Activated CD4-positive, alpha-beta T cell treated with anti-CD3 and anti-CD28 coated beads for 36 hours (primary cell): ENCODE results near the gene ATP1A3. TPM values are rescaled to one million over a fixed set of nuclear protein-coding genes. Genes with fewer than 3 reads are reported as not detected.
A peak's percentile ranks its signal among the peaks of the same experiment; 100 is the strongest.
"Not testable (repeated sequence)": the region's sequence is repeated elsewhere in the genome, so short reads cannot be mapped to it uniquely, and the experiment has no call there.

Experiments used
- ATAC-seq: fragments of 200-7000 bp; cut with Tn5 transposase; one replicate; pipeline ENCODE4 v1.10.0; 2021; ENCODE audit warnings: mild to moderate bottlenecking, moderate library complexity
- CTCF ChIA-PET: fragments of 350-600 bp; sonication (Branson Sonifier 250); formaldehyde crosslinking; loops from one replicate; lab custom pipeline; 2021; ENCODE audit warnings: antibody characterized with exemption; lab: Charles Lee
- POLR2A ChIA-PET: fragments of 350-600 bp; sonication (Branson Sonifier 250); formaldehyde crosslinking; loops from one replicate; lab custom pipeline; 2021; ENCODE audit warnings: antibody characterized with exemption, inconsistent platforms; lab: Charles Lee
- DNase-seq: peaks from one replicate; pipeline ENCODE4 v3.0.0-alpha.2; 2020
- H3K27ac Mint-ChIP-seq: one replicate; pipeline ENCODE4 v1.8.0; 2021; ENCODE audit warnings: mixed read lengths
- H3K27me3 Mint-ChIP-seq: one replicate; pipeline ENCODE4 v1.8.0; 2021; ENCODE audit warnings: mixed read lengths
- H3K36me3 Mint-ChIP-seq: one replicate; pipeline ENCODE4 v1.8.0; 2021; ENCODE audit warnings: low read depth, mixed read lengths
- H3K4me1 Mint-ChIP-seq: one replicate; pipeline ENCODE4 v1.8.0; 2021; ENCODE audit warnings: mixed read lengths
- H3K4me3 Mint-ChIP-seq: one replicate; pipeline ENCODE4 v1.8.0; 2021; ENCODE audit warnings: mild to moderate bottlenecking, moderate library complexity, mixed read lengths
- H3K9me3 Mint-ChIP-seq: one replicate; pipeline ENCODE4 v1.8.0; 2021; ENCODE audit warnings: low read depth, mixed read lengths
- intact Hi-C, 2 experiments: fragments of 100-400 bp; cut with DNase I in 1 of 2; cut with micrococcal nuclease in 1 of 2; formaldehyde crosslinking; loops; one replicate each; pipeline versions ENCODE4 v1.14.2 to v1.15.1; 2022 to 2024; cut with DNase I, micrococcal nuclease
- total RNA-seq, 2 experiments: library from RNA; stranded (reverse); gene quantifications; one replicate each; pipeline ENCODE4 v1.2.3, GENCODE V29; 2021

ATP1A3 gene
- 1 to 10 TPM; 1.8 TPM for total RNA-seq

DNA sequence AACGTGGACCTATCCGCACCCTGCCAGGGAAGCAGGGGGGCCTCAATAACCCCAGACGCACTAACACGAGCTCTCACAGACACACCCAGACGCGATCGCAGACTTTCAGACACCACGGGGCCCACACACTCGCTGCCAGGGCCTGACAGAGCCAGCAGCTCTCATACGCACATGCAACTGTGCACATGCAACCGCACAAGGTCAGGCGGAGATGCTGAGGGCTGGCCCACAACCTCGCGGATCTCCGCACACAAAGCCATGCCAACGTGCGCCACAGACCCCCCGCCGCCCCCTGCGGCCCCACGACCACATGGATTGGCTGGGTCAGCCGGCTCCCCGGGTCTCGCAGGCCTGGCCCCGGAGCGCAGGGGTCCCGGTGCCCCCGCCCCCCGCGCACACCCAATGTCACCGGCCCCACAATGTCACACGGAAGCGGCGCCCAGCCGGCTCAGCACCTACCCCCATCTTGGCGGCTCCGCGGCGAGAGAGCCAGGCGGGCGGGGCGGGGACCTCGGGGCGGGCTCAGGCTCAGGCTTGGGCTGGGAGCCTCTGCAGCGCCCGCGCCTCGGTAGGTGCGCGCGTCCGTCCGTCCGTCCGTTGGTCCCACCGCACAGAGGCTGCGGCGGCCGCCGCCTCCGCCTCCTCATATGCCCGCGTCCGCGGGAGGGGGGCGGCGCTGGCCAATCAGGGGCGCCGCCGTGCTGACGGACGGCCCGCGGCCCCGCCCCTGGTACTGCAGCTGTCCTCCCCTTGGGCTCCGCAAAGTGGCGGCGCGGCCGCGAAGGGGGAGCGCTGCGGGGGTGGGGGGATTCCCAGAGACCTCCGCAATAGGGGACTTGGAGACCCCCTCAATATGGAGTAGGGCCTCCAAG, at the start of gene ATP1A3:
ATP1A3 (minus strand) TSS at position 619 of the 872 bp plus-strand sequence; CDS start at position 465, 154 bp downstream.
- Mint-ChIP-seq H3K36me3 (no peaks in the 10 kb centered on the region), H3K4me1 (peaks cover 26% of the 10 kb centered on the region), H3K4me3 (peak within 1 kb of the TSS; percentile 71), H3K9me3 (no peaks in the 10 kb centered on the region), H3K27ac (no peak within 1 kb of the TSS), H3K27me3 (peaks cover 35% of the 10 kb centered on the region)
- ATAC-seq, result peak; percentile 78
- intact Hi-C loops, result loop anchor here (1.0 to 5.0 kb wide), 2 partner anchors 35 to 58 kb away; partner anchors contain the start of gene RABAC1 (in 1 of the 2)
- ChIA-PET POLR2A (no interaction called here), CTCF (interaction anchor here (0.5 kb wide), 2 partner anchors 29 to 223 kb away, joined by 3 to 5 read pairs; no protein-coding TSS in a partner anchor)
- DNase-seq, result peak; percentile 74

DNA sequence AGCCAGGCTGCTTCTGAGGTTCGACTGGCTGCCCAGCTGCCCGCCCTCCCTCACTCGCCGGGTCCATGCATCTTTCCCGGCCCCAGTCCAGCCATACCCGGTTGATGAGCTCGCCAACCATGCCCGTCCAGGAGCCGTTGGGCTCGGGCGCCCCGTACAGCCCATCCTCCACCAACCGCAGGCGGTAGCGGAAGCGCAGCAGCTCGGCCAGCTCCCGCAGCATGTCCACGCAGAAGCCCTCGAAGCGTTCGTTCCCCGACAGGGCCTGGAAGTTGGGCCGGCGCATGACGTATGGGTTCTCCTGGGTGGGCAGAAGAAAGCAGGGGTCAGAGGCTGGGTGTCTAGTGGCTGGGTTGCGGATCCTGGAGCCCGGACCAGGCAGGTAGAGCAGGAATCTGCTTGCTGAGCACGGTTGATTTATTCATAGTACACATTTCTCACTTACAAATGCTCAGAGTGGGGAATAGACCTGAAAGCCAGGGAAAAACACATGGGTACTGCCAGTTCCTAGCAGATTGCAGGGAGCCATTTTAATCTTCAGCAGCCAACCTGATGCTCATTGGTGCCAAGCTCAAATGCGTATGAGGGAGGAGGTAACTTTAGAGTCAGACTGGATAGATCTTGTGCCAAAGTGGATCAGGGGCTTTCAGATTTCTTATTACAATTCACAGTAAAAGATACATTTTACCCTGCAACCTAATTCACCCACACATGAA, 48.6 kb upstream of the ATP1A3 start:
- DNase-seq (no peak), ATAC-seq (no peak)
- Mint-ChIP-seq H3K27me3 (peaks cover 2% of the 10 kb centered on the region), H3K4me1 (no peaks in the 10 kb centered on the region), H3K9me3 (no peaks in the 10 kb centered on the region), H3K27ac (no peak overlapping the region), H3K36me3 (no peaks in the 10 kb centered on the region), H3K4me3 (no peak overlapping the region)
- CTCF ChIA-PET, result no interaction called here
- POLR2A ChIA-PET, result no interaction called here
- intact Hi-C loops, result no loop called here

DNA sequence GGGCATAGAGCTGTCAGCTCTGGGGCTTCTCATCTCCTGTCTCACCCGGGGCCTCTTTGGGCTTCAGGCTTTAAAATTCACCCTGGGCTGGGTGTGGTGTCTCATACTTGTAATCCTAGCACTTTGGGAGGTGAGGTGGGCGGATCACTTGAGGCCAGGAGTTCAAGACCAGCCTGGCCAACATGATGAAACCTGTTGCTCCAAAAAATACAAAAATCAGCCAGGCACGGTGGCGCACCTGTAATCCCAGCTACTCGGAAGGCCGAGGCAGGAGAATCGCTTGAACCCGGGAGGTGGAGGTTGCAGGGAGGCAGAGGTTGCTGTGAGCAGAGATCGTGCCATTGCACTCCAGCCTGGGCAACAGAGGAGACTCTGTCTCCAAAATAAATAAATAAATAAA, 46.5 kb upstream of the ATP1A3 start:
- H3K36me3 Mint-ChIP-seq, H3K27ac Mint-ChIP-seq, intact Hi-C loops, ATAC-seq, H3K4me1 Mint-ChIP-seq, H3K27me3 Mint-ChIP-seq, H3K9me3 Mint-ChIP-seq, POLR2A ChIA-PET, DNase-seq, H3K4me3 Mint-ChIP-seq: not testable (repeated sequence)
- CTCF ChIA-PET, result interaction anchor here (1.1 to 4.8 kb wide), 3 partner anchors 9 to 20 kb away, joined by 4 to 23 read pairs (median 4); no protein-coding TSS in a partner anchor

DNA sequence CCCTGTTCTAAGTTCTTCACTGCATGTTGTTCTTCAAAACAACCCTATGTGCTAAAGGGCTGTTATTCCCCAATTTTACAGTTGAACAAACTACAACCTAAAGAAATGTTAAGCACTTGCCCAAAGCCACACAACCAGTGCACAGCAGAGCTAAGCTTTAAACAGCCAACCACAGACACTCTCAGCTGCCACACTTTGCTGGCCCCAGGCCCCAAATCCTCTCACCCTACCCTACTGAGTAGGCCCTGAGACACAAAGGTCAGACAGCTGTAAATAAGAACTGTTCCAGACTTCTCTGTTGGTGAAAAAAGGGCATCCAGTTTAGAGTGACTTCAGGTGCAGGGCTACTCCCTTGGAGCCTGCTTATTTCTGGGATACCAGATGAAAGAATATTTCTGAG, 46.0 kb upstream of the ATP1A3 start:
- H3K36me3 Mint-ChIP-seq, result no peaks in the 10 kb centered on the region
- POLR2A ChIA-PET, result no interaction called here
- no peak overlapping the region for H3K4me3 Mint-ChIP-seq
- H3K27me3 Mint-ChIP-seq, result no peaks in the 10 kb centered on the region
- no peak overlapping the region for H3K27ac Mint-ChIP-seq
- intact Hi-C loops, result no loop called here
- CTCF ChIA-PET, result interaction anchor here (1.1 to 4.8 kb wide), 2 partner anchors 9 to 12 kb away, joined by 4 to 23 read pairs; no protein-coding TSS in a partner anchor
- DNase-seq, result no peak
- H3K9me3 Mint-ChIP-seq, result no peaks in the 10 kb centered on the region
- H3K4me1 Mint-ChIP-seq, result no peaks in the 10 kb centered on the region
- no peak for ATAC-seq

- ATAC-seq, result no peak
- no peaks in the 10 kb centered on the region for H3K4me1 Mint-ChIP-seq
- H3K27me3 Mint-ChIP-seq, result no peaks in the 10 kb centered on the region
- H3K4me3 Mint-ChIP-seq, result no peak overlapping the region
- H3K9me3 Mint-ChIP-seq, result no peaks in the 10 kb centered on the region
- intact Hi-C loops, result no loop called here
- H3K36me3 Mint-ChIP-seq, result no peaks in the 10 kb centered on the region
- ChIA-PET CTCF (interaction anchor here (0.9 to 4.8 kb wide), 2 partner anchors 11 to 214 kb away, joined by 3 to 23 read pairs; no protein-coding TSS in a partner anchor), POLR2A (no interaction called here)
- no peak overlapping the region for H3K27ac Mint-ChIP-seq
- DNase-seq, result no peak
Measured at GRCh38 chr19:42038666-42039065, 44.6 kb upstream of the ATP1A3 start.

- ATAC-seq (no peak), DNase-seq (no peak)
- ChIA-PET CTCF (interaction anchor here (4.8 kb wide), 1 partner anchor 9 kb away, joined by 23 read pairs; no protein-coding TSS in a partner anchor), POLR2A (no interaction called here)
- Mint-ChIP-seq H3K36me3 (no peaks in the 10 kb centered on the region), H3K4me3 (no peak overlapping the region), H3K9me3 (no peaks in the 10 kb centered on the region), H3K27ac (no peak overlapping the region), H3K27me3 (peaks cover 2% of the 10 kb centered on the region), H3K4me1 (no peaks in the 10 kb centered on the region)
- intact Hi-C loops, result no loop called here
Measured at GRCh38 chr19:42037649-42038048, 43.6 kb upstream of the ATP1A3 start.

DNA sequence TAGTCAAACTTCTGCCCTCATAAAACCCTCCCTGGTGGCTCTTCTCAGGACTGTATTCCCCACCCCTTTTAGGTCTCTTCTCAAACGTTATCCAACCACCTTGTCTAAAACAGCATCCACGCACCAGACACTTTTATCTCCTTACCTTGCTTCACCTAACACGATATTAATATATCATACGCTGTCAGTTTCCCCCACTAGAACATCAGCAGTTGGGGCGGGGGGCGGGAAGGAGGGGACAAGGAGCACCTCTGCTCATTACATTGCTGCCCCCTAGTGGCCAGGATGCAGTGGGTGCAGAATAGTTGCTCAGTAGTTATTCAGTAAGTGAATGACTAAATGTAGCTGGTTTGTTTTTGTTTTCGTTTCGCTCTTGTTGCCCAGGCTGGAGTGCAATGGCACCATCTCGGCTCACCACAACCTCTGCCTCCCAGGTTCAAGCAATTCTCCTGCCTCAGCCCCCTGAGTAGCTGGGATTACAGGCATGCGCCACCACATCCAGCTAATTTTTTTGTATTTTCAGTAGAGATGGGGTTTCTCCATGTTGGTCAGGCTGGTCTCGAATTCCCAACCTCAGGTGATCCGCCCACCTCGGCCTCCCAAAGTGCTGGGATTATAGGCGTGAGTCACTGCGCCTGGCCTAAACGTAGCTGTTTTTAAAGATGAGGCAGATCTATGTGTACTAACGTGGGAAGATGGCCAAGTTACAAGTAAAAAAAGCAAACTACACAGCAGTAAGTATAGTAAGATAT, 40.8 kb upstream of the ATP1A3 start:
- not testable (repeated sequence) for H3K27ac Mint-ChIP-seq, H3K27me3 Mint-ChIP-seq, H3K36me3 Mint-ChIP-seq, H3K9me3 Mint-ChIP-seq, H3K4me1 Mint-ChIP-seq, H3K4me3 Mint-ChIP-seq
- ATAC-seq, result peak; percentile 99
- POLR2A ChIA-PET, result interaction anchor here (0.6 to 0.8 kb wide), 3 partner anchors 17 to 159 kb away, joined by 3 to 7 read pairs (median 4); partner anchors contain the start of gene ZNF574
- CTCF ChIA-PET, result interaction anchor here (0.6 to 2.4 kb wide), 22 partner anchors 9 to 381 kb away, joined by 3 to 20 read pairs (median 4); partner anchors contain the start of gene RABAC1
- DNase-seq, result peak; percentile 84
- intact Hi-C loops, result loop anchor here (1.0 to 5.0 kb wide), 6 partner anchors 16 to 78 kb away; partner anchors contain the start of gene RABAC1 (in 2 of the 2)

- intact Hi-C loops, result loop anchor here in 1 of 2 experiments (5.0 kb wide), 2 partner anchors 36 to 76 kb away; partner anchors contain the start of gene RABAC1
Measured at GRCh38 chr19:42033413-42033812, 39.4 kb upstream of the ATP1A3 start.

DNA sequence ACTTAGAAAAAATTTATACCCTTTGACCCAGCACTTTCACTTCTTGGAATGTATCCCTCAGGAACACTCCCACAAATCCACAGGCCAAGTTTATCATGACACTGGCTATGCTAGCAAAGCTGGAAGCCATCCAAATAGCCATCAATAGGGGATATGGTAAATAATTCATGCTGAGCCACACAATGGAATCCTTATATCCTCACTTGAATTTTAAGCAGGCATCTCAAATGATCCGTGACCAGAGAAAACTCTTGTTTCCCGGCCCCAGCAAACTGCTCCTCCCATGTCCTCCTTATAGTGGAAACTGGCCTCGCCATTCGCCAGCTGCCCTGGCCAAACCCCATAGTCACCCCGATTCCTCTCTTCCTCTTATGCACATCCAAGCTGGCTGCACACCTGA, 38.4 kb upstream of the ATP1A3 start:
- Mint-ChIP-seq H3K4me1 (no peaks in the 10 kb centered on the region), H3K27ac (no peak overlapping the region), H3K27me3 (peaks cover 2% of the 10 kb centered on the region), H3K9me3 (no peaks in the 10 kb centered on the region), H3K36me3 (no peaks in the 10 kb centered on the region), H3K4me3 (no peak overlapping the region)
- intact Hi-C loops, result loop anchor here in 1 of 2 experiments (5.0 kb wide), 2 partner anchors 35 to 75 kb away; partner anchors contain the start of gene RABAC1
- ChIA-PET CTCF (interaction anchor here (1.8 kb wide), 1 partner anchor 39 kb away, joined by 3 read pairs; no protein-coding TSS in a partner anchor), POLR2A (no interaction called here)
- DNase-seq, result no peak
- ATAC-seq, result no peak

More at GRCh38 chr19:42033413-42033812, 39.4 kb upstream of the ATP1A3 start:
- no peak overlapping the region for H3K4me3 Mint-ChIP-seq
- no peaks in the 10 kb centered on the region for H3K4me1 Mint-ChIP-seq
- ChIA-PET POLR2A (no interaction called here), CTCF (interaction anchor here (2.4 kb wide), 1 partner anchor 18 kb away, joined by 20 read pairs; no protein-coding TSS in a partner anchor)
- H3K9me3 Mint-ChIP-seq, result no peaks in the 10 kb centered on the region
- ATAC-seq, result no peak
- no peak for DNase-seq
- no peak overlapping the region for H3K27ac Mint-ChIP-seq
- H3K27me3 Mint-ChIP-seq, result peaks cover 2% of the 10 kb centered on the region
- H3K36me3 Mint-ChIP-seq, result no peaks in the 10 kb centered on the region

- ATAC-seq (no peak), DNase-seq (no peak)
- ChIA-PET CTCF (interaction anchor here (1.0 to 1.8 kb wide), 2 partner anchors 10 to 40 kb away, joined by 3 to 4 read pairs; no protein-coding TSS in a partner anchor), POLR2A (interaction anchor here (0.5 kb wide), 1 partner anchor 39 kb away, joined by 3 read pairs; no protein-coding TSS in a partner anchor)
- intact Hi-C loops, result loop anchor here in 1 of 2 experiments (5.0 kb wide), 2 partner anchors 34 to 74 kb away; partner anchors contain the start of gene RABAC1
- peaks cover 2% of the 10 kb centered on the region for H3K27me3 Mint-ChIP-seq
- H3K9me3 Mint-ChIP-seq, result no peaks in the 10 kb centered on the region
- H3K27ac Mint-ChIP-seq, result no peak overlapping the region
- no peak overlapping the region for H3K4me3 Mint-ChIP-seq
- H3K36me3 Mint-ChIP-seq, result no peaks in the 10 kb centered on the region
- no peaks in the 10 kb centered on the region for H3K4me1 Mint-ChIP-seq
Measured at GRCh38 chr19:42030645-42031440, 36.8 kb upstream of the ATP1A3 start.
